ENCODE results near the gene FLT4.

Gene FLT4

DNA sequence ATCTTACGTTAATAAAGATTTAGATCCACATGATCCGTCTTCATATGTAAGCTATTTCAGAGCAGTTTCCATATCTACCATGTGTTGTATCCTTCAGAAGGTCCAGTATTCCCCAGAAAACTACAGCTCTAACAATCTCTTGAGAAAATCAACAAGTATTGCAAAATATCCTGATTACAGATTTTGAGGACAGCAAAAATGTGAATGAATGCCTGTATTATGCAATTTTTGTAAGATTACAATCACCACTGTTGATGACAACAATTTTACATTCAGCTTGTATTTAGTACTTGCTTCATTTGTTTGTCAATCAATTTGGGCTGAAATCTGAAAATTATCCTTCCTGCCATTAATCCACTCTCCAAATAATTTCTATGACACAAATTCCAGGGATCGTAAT lies 43.0 kb upstream of the FLT4 start:
- Histone ChIP-seq H3F3A (ENCODE audit: insufficient read depth) (no peaks in the 10 kb centered on the region), H3K27ac (ENCODE audit: low read depth, low read length) (no peak overlapping the region)

DNA sequence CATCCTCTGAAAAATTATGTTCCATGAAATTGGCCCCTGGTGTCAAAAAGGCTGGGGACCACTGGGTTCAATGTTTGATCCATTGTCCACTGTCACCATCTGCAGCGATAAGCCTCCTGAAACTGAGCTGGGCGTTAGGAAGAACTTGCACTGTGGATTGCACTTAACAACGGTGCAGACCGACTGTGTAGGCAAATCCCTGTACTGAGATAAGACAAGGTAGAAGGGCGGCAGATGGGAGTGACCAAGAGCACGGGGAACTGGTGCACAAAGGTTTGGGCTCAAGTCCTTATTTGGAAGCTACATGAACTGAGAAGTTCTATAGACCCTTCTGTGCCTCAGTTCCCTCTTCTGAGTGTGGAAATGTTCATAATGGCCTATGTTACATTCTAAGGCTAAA lies 41.6 kb upstream of the FLT4 start:
- H3K9ac ChIP-seq (ENCODE audit: low read length) = no peak overlapping the region
- H3K4me2 ChIP-seq (ENCODE audit: low read depth, low read length, poor library complexity, severe bottlenecking) = no peak overlapping the region
- no peaks in the 10 kb centered on the region for H4K20me1 ChIP-seq (ENCODE audit: low read depth, low read length)
- no peak overlapping the region for H3K4me3 ChIP-seq (ENCODE audit: insufficient read depth, low read length, poor library complexity, severe bottlenecking)
- H2AFZ ChIP-seq (ENCODE audit: low read depth, low read length, severe bottlenecking) = no peak overlapping the region
- H3K27ac ChIP-seq (ENCODE audit: low read depth, low read length) = no peak overlapping the region
- H3K79me2 ChIP-seq (ENCODE audit: insufficient read depth, low read length) = no peaks in the 10 kb centered on the region
- no peak for TF ChIP-seq EZH2phosphoT487 (conservative IDR thresholded peaks at IDR 0.05; ENCODE audit: low read length)
- TF ChIP-seq, protein P1, sequence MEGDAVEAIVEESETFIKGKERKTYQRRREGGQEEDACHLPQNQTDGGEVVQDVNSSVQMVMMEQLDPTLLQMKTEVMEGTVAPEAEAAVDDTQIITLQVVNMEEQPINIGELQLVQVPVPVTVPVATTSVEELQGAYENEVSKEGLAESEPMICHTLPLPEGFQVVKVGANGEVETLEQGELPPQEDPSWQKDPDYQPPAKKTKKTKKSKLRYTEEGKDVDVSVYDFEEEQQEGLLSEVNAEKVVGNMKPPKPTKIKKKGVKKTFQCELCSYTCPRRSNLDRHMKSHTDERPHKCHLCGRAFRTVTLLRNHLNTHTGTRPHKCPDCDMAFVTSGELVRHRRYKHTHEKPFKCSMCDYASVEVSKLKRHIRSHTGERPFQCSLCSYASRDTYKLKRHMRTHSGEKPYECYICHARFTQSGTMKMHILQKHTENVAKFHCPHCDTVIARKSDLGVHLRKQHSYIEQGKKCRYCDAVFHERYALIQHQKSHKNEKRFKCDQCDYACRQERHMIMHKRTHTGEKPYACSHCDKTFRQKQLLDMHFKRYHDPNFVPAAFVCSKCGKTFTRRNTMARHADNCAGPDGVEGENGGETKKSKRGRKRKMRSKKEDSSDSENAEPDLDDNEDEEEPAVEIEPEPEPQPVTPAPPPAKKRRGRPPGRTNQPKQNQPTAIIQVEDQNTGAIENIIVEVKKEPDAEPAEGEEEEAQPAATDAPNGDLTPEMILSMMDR (IDR thresholded peaks at IDR 0.05; ENCODE audit: insufficient read depth, low read length, poor library complexity, severe bottlenecking) = no peak
- H3K9me2 ChIP-seq (replicated peaks; ENCODE audit: insufficient read depth, low read length) = no peaks in the 10 kb centered on the region
- H3K27me3 ChIP-seq (ENCODE audit: low read length) = no peaks in the 10 kb centered on the region
- no peaks in the 10 kb centered on the region for H3K9me3 ChIP-seq (ENCODE audit: insufficient read depth, low read length)
- H3K36me3 ChIP-seq (ENCODE audit: low read length) = no peaks in the 10 kb centered on the region
- no peaks in the 10 kb centered on the region for H3F3A ChIP-seq (ENCODE audit: insufficient read depth)

More for the DNA sequence above, 43.0 kb upstream of the FLT4 start:
- no peaks in the 10 kb centered on the region for H4K20me1 ChIP-seq (ENCODE audit: low read depth, low read length)
- H3K9me2 ChIP-seq (replicated peaks; ENCODE audit: insufficient read depth, low read length) = no peaks in the 10 kb centered on the region
- no peaks in the 10 kb centered on the region; the same call in 1 of the 2 replicates for H3K27me3 ChIP-seq (ENCODE audit: low read length)
- H2AFZ ChIP-seq (ENCODE audit: low read depth, low read length, severe bottlenecking) = no peak overlapping the region
- no peaks in the 10 kb centered on the region for H3K79me2 ChIP-seq (ENCODE audit: insufficient read depth, low read length)
- H3K36me3 ChIP-seq (ENCODE audit: low read length) = no peaks in the 10 kb centered on the region
- no peaks in the 10 kb centered on the region for H3K9me3 ChIP-seq (ENCODE audit: insufficient read depth, low read length)
- H3K4me2 ChIP-seq (ENCODE audit: low read depth, low read length, poor library complexity, severe bottlenecking) = no peak overlapping the region
- H3K4me3 ChIP-seq (ENCODE audit: insufficient read depth, low read length, poor library complexity, severe bottlenecking) = no peak overlapping the region
- TF ChIP-seq, protein P1 (IDR thresholded peaks at IDR 0.05; ENCODE audit: insufficient read depth, low read length, poor library complexity, severe bottlenecking) = no peak
- no peak for TF ChIP-seq EZH2phosphoT487 (conservative IDR thresholded peaks at IDR 0.05; ENCODE audit: low read length)
- no peak overlapping the region for H3K9ac ChIP-seq (ENCODE audit: low read length)

DNA sequence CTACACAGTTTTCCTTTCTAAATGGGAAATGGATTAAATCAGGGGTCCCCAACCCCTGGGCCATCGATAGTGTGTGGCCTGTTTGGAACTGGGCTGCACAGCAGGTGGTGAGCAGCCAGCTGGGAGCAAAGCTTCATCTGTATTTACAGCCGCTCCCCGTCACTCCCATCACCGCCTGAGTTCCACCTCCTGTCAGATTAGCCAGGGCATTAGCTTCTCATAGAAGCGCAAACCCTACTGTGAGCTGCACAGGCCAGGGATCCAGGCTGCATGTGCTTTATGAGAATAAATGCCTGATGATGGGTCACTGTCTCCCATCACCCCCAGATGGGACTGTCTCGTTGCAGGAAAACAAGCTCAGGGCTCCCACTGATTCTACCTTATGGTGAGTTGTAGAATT lies 41.2 kb upstream of the FLT4 start:
- Histone ChIP-seq H3K27ac (ENCODE audit: low read depth, low read length) (no peak overlapping the region), H4K20me1 (ENCODE audit: low read depth, low read length) (no peaks in the 10 kb centered on the region), H3K9me3 (ENCODE audit: insufficient read depth, low read length) (no peaks in the 10 kb centered on the region), H3K4me2 (ENCODE audit: low read depth, low read length, poor library complexity, severe bottlenecking) (no peak overlapping the region), H3K9me2 (replicated peaks; ENCODE audit: insufficient read depth, low read length) (no peaks in the 10 kb centered on the region), H3K36me3 (ENCODE audit: low read length) (no peaks in the 10 kb centered on the region), H3K79me2 (ENCODE audit: insufficient read depth, low read length) (no peaks in the 10 kb centered on the region), H3K27me3 (ENCODE audit: low read length) (no peaks in the 10 kb centered on the region), H3K4me3 (ENCODE audit: insufficient read depth, low read length, poor library complexity, severe bottlenecking) (no peak overlapping the region), H2AFZ (ENCODE audit: low read depth, low read length, severe bottlenecking) (no peak overlapping the region), H3K9ac (ENCODE audit: low read length) (no peak overlapping the region), H3F3A (ENCODE audit: insufficient read depth) (no peaks in the 10 kb centered on the region)
- no peak for TF ChIP-seq EZH2phosphoT487 (conservative IDR thresholded peaks at IDR 0.05; ENCODE audit: low read length)
- TF ChIP-seq, protein P1 (IDR thresholded peaks at IDR 0.05; ENCODE audit: insufficient read depth, low read length, poor library complexity, severe bottlenecking) = no peak
